Stomach (tissue), 9 donors: Measurements from ENCODE around the gene PPRC1. TPM values are rescaled to one million over a fixed set of nuclear protein-coding genes. Genes with fewer than 3 reads are reported as not detected.

Source experiments
- DNase-seq, 2 donors: peaks; one replicate each; pipeline versions ENCODE4 v3.0.0 to v3.0.0-alpha.2; 2013 to 2019
- H3K27ac ChIP-seq, 5 donors: fragments of 200-600 bp in 4 of 5; sonication (generic) in 4 of 5; one replicate each; pipeline ENCODE4 v1.5.1; 2013 to 2019; ENCODE audit warnings: mild to moderate bottlenecking in 1 of 5, moderate library complexity in 1 of 5
- H3K27me3 ChIP-seq, 3 donors: fragments of 200-600 bp; sonication (generic); one replicate each; pipeline ENCODE4 v1.5.1; 2017 to 2019; ENCODE audit warnings: mixed run types in 1 of 3
- H3K36me3 ChIP-seq, 4 donors: fragments of 200-600 bp; sonication (generic); 1 replicate in 3 of 4; 2 replicates in 1 of 4; pipeline ENCODE4 v1.5.1; 2016 to 2019
- H3K4me1 ChIP-seq, 4 donors: fragments of 200-600 bp; sonication (generic); one replicate each; pipeline ENCODE4 v1.5.1; 2016 to 2019
- H3K4me3 ChIP-seq, 4 donors: fragments of 200-600 bp; sonication (generic) in 3 of 4; one replicate each; pipeline ENCODE4 v1.5.1; 2016 to 2019; ENCODE audit warnings: mild to moderate bottlenecking in 1 of 4
- H3K9me3 ChIP-seq, 4 donors: fragments of 200-600 bp; sonication (generic); one replicate each; pipeline ENCODE4 v1.5.1; 2016 to 2019
- EP300 ChIP-seq: sonication (generic); formaldehyde crosslinking; IDR thresholded peaks from one replicate; pipeline ENCODE4 v1.6.1; 2017; ENCODE audit warnings: antibody characterized with exemption
- POLR2A ChIP-seq, 4 donors: fragments of 450-650 bp; IDR thresholded peaks; one replicate each; pipeline ENCODE4 v1.6.1; 2016; ENCODE audit warnings: antibody characterized with exemption in 4 of 4, control low read depth in 2 of 4, mild to moderate bottlenecking in 1 of 4, moderate library complexity in 1 of 4
- POLR2AphosphoS5 ChIP-seq, 3 donors: sonication (generic); formaldehyde crosslinking; IDR thresholded peaks; one replicate each; pipeline ENCODE4 v1.6.1; 2016; ENCODE audit warnings: antibody characterized with exemption in 3 of 3
- WGBS, 5 donors: extraction: QIAGEN DNeasy Blood & Tissue Kit in 3 of 5; methylation state at CpG; one replicate each; pipeline versions ENCODE4 v1.1.5 to v1.1.7; 2013 to 2018; 5-methylcytosine and 5-hydroxymethylcytosine counted together
- intact Hi-C: fragments of 100-400 bp; cut with DNase I; formaldehyde crosslinking; loops from one replicate; pipeline ENCODE4 v1.15.1; 2023; ENCODE audit warnings: low total_unique reads
- polyA plus RNA-seq, 3 donors: library from polyadenylated mRNA; stranded (reverse); fragments of 200-250 nt; gene quantifications; one replicate each; pipeline ENCODE4 v1.2.3, GENCODE V29; 2013
- total RNA-seq, 5 donors: library from RNA; depleted of rRNA; stranded (reverse); fragments of >200 nt; gene quantifications; one replicate each; pipeline versions ENCODE4 v1.1.0 to v1.2.3, GENCODE V29; 2014 to 2016
- TF ChIP-seq, protein P1 (sequence below), 7 experiments: fragments of 450-650 bp in 4 of 7; fragments of 200-600 bp in 3 of 7; sonication (generic) in 3 of 7; IDR thresholded peaks; one replicate each; pipeline ENCODE4 v1.5.1; 2016 to 2019; ENCODE audit warnings: antibody characterized with exemption in 7 of 7, control low read depth in 2 of 7, mild to moderate bottlenecking in 1 of 7
- donor health status: healthy with polysubstance abuse.
- donor health status: Bipolar disorder and iron deficiency.
- donor health status: healthy.

PPRC1 gene
- total and polyA plus RNA-seq, 8 donors: 10.4 to 37.3 (median 14.9) TPM

DNA sequence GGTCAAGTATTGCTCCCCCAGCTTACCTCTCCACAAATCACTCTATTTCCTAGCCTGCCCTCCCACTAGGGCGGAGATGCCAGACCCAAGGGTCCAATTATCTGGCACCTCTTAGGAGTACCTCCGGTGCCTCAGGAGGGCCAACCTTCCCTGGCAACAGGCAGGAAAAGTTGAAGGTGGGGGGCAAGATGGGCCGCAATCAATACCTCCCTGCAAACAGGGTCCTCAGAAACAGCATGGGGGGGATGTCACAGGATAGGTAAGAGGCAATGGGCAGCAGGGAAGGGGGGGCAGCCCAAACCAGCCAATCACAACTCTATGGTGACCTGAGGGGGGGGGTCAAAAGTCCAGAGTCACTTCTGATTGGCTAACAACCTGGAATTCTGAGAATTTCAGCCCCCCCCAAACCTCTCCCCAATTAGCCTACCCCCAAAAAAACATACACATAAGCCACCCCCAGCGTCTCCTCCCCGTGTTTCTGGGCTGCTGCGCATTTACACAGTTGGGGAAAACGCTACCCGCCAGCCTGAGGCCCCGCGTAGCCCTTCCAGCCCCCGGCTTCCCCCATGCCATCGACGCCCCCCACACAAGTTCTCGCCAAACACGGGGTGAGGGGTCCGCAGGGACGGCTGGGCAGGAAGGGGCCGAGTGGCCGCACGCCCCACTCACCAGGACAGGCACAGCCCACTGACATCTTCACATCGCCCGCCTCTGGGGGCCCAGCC, 13.3 kb upstream of the PPRC1 start:
- Histone ChIP-seq H3K27ac (peak overlapping the region; percentile 93 to 99 (median 99)), H3K4me3 (peak overlapping the region; percentile 59 to 85 (median 64)), H3K36me3 (no peaks in the 10 kb centered on the region), H3K27me3 (no peaks in the 10 kb centered on the region), H3K4me1 (peaks cover 56 to 71% (median 62%) of the 10 kb centered on the region in 4 donors), H3K9me3 (no peaks in the 10 kb centered on the region)
- WGBS, 5 donors: 0 to 1% (median 0%) methylated on average over 18 to 22 of the region's 22 CpGs
- intact Hi-C loops: no loop called here
- TF ChIP-seq EP300: no peak
- TF ChIP-seq POLR2A (IDR thresholded peaks at IDR 0.05): no peak
- no peak for TF ChIP-seq POLR2AphosphoS5 (IDR thresholded peaks at IDR 0.05)
- TF ChIP-seq, protein P1, sequence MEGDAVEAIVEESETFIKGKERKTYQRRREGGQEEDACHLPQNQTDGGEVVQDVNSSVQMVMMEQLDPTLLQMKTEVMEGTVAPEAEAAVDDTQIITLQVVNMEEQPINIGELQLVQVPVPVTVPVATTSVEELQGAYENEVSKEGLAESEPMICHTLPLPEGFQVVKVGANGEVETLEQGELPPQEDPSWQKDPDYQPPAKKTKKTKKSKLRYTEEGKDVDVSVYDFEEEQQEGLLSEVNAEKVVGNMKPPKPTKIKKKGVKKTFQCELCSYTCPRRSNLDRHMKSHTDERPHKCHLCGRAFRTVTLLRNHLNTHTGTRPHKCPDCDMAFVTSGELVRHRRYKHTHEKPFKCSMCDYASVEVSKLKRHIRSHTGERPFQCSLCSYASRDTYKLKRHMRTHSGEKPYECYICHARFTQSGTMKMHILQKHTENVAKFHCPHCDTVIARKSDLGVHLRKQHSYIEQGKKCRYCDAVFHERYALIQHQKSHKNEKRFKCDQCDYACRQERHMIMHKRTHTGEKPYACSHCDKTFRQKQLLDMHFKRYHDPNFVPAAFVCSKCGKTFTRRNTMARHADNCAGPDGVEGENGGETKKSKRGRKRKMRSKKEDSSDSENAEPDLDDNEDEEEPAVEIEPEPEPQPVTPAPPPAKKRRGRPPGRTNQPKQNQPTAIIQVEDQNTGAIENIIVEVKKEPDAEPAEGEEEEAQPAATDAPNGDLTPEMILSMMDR (IDR thresholded peaks at IDR 0.05): no peak
- DNase-seq: peak; percentile 69 to 86

DNA sequence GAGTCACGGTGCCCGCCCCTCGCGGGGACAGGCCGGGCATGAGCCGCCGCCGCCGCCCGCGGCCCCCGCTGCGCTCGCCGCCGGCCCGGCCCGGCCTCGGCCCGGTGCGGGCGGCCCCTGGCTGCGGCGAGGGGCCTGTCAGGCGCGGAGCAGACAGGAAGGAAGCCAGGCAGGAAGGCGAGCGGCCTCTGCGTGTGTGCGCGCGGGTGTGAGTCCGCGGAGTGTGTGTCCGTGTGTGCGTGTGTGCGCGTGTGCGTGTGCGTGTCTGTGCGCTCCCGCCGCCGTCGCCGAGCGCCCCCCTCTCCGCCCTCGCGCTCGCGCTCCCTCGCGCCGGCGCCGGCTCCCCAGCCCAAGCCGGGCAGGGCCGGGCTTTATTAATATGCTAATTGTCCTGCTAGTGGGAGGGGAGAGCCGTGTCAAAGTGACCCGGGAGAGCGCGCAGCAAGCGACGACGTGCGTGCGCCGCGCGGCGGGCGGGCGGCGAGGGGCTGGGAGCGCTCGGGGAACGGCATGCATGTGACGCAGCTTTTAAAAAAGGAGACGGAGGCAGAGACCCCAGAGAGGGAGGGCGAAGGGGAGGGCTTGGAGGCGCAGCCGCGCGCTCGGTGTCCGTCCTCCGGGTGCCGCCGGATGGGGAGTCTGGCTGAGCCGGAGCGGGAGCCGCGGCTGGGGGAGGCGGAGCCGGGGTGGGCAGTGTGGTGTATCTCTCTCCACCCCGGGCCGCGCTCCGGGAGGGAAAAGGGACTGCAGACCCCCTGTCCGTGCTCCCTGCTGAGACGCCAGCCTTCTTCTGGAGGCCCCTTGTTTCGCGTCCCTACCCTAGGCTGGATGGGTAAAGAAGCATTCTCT, 12.5 kb upstream of the PPRC1 start, which contains the start of gene LDB1:
TSS of gene LDB1 (minus strand) at position 227 of the 849 bp plus-strand sequence. CDS start 258 bp downstream, outside the sequence.
- H3K9me3 ChIP-seq: no peaks in the 10 kb centered on the region
- peaks cover 51 to 65% (median 57%) of the 10 kb centered on the region in 4 donors for H3K4me1 ChIP-seq
- peak; percentile 79 to 95 for DNase-seq
- H3K36me3 ChIP-seq: no peaks in the 10 kb centered on the region
- intact Hi-C loops: no loop called here
- peak within 1 kb of the TSS; percentile 59 to 85 (median 64) for H3K4me3 ChIP-seq
- peak within 1 kb of the TSS; percentile 93 to 99 (median 99) for H3K27ac ChIP-seq
- TF ChIP-seq POLR2A (IDR thresholded peaks at IDR 0.05): peak in 2 of 4 donors; percentile 40 to 63
- TF ChIP-seq, protein P1 (IDR thresholded peaks at IDR 0.05): peak in 1 of 7 experiments; percentile 9
- no peak for TF ChIP-seq EP300
- TF ChIP-seq POLR2AphosphoS5 (IDR thresholded peaks at IDR 0.05): peak; percentile 85 to 96 (median 95)
- WGBS, 5 donors: 0 to 1% (median 1%) methylated on average over 50 to 104 of the region's 104 CpGs
- no peaks in the 10 kb centered on the region for H3K27me3 ChIP-seq

DNA sequence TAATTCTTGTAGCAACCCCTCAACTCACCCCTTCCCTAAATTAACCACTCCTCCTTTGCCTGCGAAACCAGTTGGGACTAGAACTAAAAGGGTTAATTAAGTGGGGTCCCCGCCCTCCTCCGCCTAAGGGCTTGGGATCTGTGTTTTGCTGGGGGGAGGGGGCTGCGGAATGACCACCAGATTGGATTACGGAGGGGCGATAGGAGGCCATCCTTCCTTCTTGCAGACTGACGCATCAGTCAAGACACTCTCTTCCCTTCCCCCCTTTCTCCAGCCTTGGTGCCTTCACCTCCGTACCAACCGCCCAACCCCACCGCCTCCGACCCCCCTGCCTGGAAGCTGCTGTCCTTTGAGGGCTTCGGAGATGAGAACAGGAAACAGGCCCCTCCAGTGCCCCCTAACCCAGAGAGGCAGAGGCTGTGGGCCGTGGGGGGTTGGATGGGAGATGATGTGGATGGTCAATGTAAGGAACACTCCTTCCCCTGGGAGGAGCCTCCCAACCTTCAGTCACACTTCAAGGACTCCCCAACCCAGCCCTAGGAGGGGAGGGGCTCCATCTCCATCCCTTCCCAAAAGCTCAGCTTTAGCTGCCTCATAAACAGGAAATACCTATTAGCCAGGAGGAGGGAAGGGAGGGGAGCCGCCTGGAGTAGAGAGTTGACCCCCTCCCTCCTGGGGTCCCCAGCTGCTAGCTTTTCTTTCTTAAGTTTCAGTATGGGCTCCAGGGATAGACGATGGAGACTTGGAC, 11.7 kb upstream of the PPRC1 start:
- peak; percentile 39 to 48 (median 41) for TF ChIP-seq POLR2AphosphoS5 (IDR thresholded peaks at IDR 0.05)
- TF ChIP-seq EP300: no peak
- H3K27ac ChIP-seq: peak overlapping the region; percentile 93 to 99 (median 99)
- no peaks in the 10 kb centered on the region for H3K27me3 ChIP-seq
- peak overlapping the region; percentile 59 to 85 (median 64) for H3K4me3 ChIP-seq
- H3K9me3 ChIP-seq: no peaks in the 10 kb centered on the region
- peak; percentile 38 to 93 for DNase-seq
- H3K36me3 ChIP-seq: no peaks in the 10 kb centered on the region
- peaks cover 43 to 57% (median 49%) of the 10 kb centered on the region in 4 donors for H3K4me1 ChIP-seq
- 7 to 17% (median 10%) methylated on average over 12 to 15 of the region's 15 CpGs for WGBS, 5 donors
- intact Hi-C loops: no loop called here

DNA sequence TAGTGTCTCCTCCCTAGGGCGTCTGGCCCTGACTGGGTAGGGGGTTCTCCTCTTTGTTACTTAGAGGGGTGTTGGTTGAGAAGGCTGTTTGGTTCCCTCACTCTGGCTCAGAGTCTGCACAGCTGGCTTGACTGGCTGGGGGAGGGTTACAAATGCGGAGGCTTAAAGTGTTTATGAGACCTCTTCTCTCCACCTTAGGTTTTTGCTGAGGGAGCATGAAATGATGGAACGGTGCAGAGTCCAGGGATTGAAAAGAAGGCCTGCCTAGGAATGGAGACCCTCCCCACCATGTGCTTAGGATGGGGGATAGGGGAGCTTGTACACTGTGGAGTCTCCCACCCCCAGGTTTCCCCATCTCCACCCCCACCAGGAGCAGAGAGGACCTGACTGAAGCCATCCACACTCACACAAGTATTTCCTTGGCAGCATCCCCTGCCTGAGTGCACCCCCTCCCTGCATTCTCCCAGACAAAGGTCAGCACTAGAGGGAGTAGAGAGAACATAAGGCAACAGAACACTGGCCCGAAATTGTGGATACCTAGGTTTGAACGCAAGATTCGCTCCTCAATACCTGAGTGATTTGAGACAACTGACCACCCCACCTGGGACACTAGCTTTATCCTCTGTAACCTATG, 11.0 kb upstream of the PPRC1 start:
- H3K9me3 ChIP-seq: no peaks in the 10 kb centered on the region
- DNase-seq: peak in 1 of 2 donors; percentile 81
- no peak for TF ChIP-seq EP300
- TF ChIP-seq POLR2AphosphoS5 (IDR thresholded peaks at IDR 0.05): no peak
- TF ChIP-seq, protein P1 (IDR thresholded peaks at IDR 0.05): no peak
- TF ChIP-seq POLR2A (IDR thresholded peaks at IDR 0.05): no peak
- 41 to 59% (median 56%) methylated on average over 6 of the region's 6 CpGs for WGBS, 5 donors
- H3K27ac ChIP-seq: peak overlapping the region; percentile 93 to 99 (median 99)
- peak overlapping the region; percentile 59 to 85 (median 64) for H3K4me3 ChIP-seq
- intact Hi-C loops: no loop called here
- H3K4me1 ChIP-seq: peaks cover 36 to 50% (median 42%) of the 10 kb centered on the region in 4 donors
- H3K27me3 ChIP-seq: no peaks in the 10 kb centered on the region
- no peaks in the 10 kb centered on the region for H3K36me3 ChIP-seq
